HG03097 (cell line): Measurements from ENCODE around the gene FCAMR.

Source experiments
- ATAC-seq: cut with Tn5 transposase; IDR thresholded peaks from one replicate; pipeline ENCODE4 v1.9.1; 2021; ENCODE audit not compliant: unreplicated experiment, low FRiP score

Gene FCAMR

DNA sequence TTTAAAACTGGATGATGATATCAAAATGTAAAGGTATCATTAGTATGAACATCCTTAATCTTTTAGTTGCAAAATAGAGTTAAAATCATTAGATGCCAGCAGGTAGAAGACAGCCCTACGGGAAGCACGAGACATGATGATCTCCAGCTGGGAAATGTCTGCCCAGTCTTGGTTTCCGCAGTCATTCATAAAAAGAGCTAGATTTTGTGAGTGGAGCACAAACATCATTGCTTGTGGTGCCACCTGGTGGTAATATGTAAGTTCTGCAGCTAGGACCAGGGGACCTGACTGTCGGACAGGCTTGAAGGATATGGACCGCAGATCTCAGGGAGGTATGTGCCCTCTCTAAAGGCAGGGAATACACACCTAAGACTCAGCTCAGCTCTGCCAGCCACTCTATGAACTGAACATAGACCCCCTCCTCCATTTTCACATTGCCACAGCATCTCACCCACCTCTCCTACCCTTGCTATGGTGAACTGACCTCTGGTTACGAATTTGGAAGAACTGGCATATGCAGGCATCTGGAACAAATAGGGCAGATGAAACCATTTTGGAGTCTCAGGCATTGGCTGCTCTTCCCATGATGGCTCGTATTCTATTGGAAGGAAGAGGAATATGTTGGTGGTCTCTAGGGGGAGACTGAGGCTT, 57.7 kb downstream of the FCAMR start:
- ATAC-seq, result no peak

- no peak for ATAC-seq
Measured at GRCh38 chr1:206911064-206911663, 59.1 kb downstream of the FCAMR start.

DNA sequence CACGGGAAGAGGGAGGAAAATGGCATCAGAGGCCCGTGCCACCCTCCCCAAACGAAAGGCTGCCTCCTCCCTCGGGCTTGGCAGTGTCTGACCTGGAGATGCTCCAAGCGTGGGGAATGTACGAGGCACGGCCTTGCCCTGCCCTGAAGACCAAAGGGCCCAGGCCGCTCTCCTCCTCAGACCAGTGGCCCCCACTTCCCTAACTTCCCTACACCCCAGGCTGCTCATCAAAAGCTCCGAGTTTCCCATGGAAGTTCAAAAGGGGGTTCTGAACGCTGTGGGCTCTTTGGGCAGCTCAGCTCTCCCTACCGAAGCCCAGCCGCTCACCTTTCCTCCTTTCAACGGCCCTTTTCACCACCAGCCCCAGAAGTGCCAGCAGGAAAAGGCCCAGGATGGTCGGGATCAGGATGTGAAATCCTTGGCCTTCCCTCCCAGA, 60.4 kb downstream of the FCAMR start:
- no peak for ATAC-seq

DNA sequence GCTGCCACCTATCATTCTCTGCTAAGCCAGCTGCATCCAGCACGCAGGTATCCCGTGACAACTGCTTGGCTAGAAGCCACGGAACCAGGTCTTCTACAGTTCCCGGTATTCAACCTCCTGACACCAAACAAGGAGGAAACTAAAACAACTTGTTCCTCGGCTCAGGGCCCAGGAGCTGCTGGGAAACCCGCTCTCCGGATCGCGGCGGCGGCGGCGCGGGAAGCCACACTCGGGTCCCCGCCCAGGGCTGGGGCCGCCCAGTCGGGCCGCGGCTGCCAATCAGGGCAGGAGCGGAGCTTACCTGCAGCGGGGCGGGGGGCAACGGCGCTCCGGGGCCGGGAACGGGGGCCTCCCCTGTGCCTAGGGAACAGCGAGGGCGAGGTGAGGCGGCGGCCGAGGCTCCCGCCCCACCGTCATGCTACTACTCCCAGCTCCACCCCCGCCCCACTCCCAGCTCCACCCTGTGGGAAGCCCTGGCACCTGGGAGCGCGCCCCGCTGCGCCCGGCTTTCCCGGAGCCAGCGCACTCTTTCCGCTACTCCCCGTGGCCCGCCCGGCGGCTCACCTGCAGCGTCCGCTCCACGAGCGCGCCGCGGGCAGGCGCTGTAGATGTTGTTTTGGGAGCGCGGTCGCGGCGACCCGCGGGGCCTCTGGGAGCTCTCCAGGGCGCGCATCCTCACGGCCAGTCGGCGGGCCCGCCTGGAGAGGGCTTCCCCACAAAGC, 60.9 kb downstream of the FCAMR start:
- no peak for ATAC-seq

- ATAC-seq, result no peak
Measured at GRCh38 chr1:206908038-206908437, 62.2 kb downstream of the FCAMR start.
